Lower lobe of right lung (tissue), 2 donors: Measurements from ENCODE around the gene SDK1. TPM values are rescaled to one million over a fixed set of nuclear protein-coding genes. Genes with fewer than 3 reads are reported as not detected.

Source experiments
- ATAC-seq, 2 donors: fragments of 200-7000 bp; cut with Tn5 transposase; one replicate each; pipeline ENCODE4 v1.9.1; 2020 to 2022; ENCODE audit warnings: mild to moderate bottlenecking in 2 of 2, moderate library complexity in 2 of 2
- DNase-seq: peaks from one replicate; pipeline ENCODE4 v3.0.0-alpha.2; 2020
- H3K27ac ChIP-seq: fragments of 200-600 bp; one replicate; pipeline ENCODE4 v1.8.0; 2022
- H3K27me3 ChIP-seq: fragments of 200-600 bp; one replicate; pipeline ENCODE4 v1.8.0; 2022; ENCODE audit warnings: low read depth
- H3K36me3 ChIP-seq: fragments of 200-600 bp; one replicate; pipeline ENCODE4 v1.8.0; 2022; ENCODE audit warnings: mild to moderate bottlenecking
- H3K4me1 ChIP-seq: fragments of 200-600 bp; one replicate; pipeline ENCODE4 v1.8.0; 2022
- H3K4me3 ChIP-seq: fragments of 200-600 bp; one replicate; pipeline ENCODE4 v1.8.0; 2022; ENCODE audit warnings: mild to moderate bottlenecking
- H3K9me3 ChIP-seq: fragments of 200-600 bp; one replicate; pipeline ENCODE4 v1.8.0; 2022
- CTCF ChIP-seq: fragments of 200-600 bp; IDR thresholded peaks from one replicate; pipeline ENCODE4 v1.8.0; 2022; ENCODE audit warnings: antibody characterized with exemption, mild to moderate bottlenecking
- intact Hi-C: fragments of 100-400 bp; cut with DNase I; formaldehyde crosslinking; loops from one replicate; pipeline ENCODE4 v1.11.0; 2022
- total RNA-seq: library from RNA; stranded (reverse); fragmentation: NEBNext Ultra II Directional; extraction: Animal tissue kit (Norgen Biotek cat#: 25700); gene quantifications from one replicate; pipeline ENCODE4 v1.2.1, GENCODE V29; 2021
- donor health status: DM: no; HTN: yes; CAD: no; lungs with severe emphysema.

Gene SDK1
- total RNA-seq, 1 donor from 2014 or later: 10.0 TPM

- no peaks in the 10 kb centered on the region for H3K9me3 ChIP-seq
- intact Hi-C loops: no loop called here
- TF ChIP-seq CTCF: no peak
- no peak for DNase-seq
- H3K4me3 ChIP-seq: no peak overlapping the region
- H3K36me3 ChIP-seq: no peaks in the 10 kb centered on the region
- no peaks in the 10 kb centered on the region for H3K27me3 ChIP-seq
- ATAC-seq: no peak
- no peak overlapping the region for H3K27ac ChIP-seq
- H3K4me1 ChIP-seq: no peaks in the 10 kb centered on the region
Measured at GRCh38 chr7:4240042-4240441, 939.0 kb downstream of the SDK1 start.

- Histone ChIP-seq H3K4me3 (no peak overlapping the region), H3K4me1 (no peaks in the 10 kb centered on the region), H3K36me3 (no peaks in the 10 kb centered on the region), H3K27ac (no peak overlapping the region), H3K27me3 (no peaks in the 10 kb centered on the region), H3K9me3 (no peaks in the 10 kb centered on the region)
- DNase-seq (no peak), ATAC-seq (no peak)
- no peak for TF ChIP-seq CTCF
- intact Hi-C loops: no loop called here
Measured at GRCh38 chr7:4240520-4241303, 939.7 kb downstream of the SDK1 start.

- H3K9me3 ChIP-seq: no peaks in the 10 kb centered on the region
- no peak for TF ChIP-seq CTCF
Measured at GRCh38 chr7:4241304-4241612, 940.2 kb downstream of the SDK1 start.

GRCh38 chr7:4241791-4242190, 940.7 kb downstream of the SDK1 start:
- Histone ChIP-seq H3K4me3 (no peak overlapping the region), H3K27me3 (no peaks in the 10 kb centered on the region), H3K9me3 (no peaks in the 10 kb centered on the region), H3K4me1 (no peaks in the 10 kb centered on the region), H3K36me3 (no peaks in the 10 kb centered on the region), H3K27ac (no peak overlapping the region)
- TF ChIP-seq CTCF: no peak
- DNase-seq (no peak), ATAC-seq (no peak)
- intact Hi-C loops: no loop called here

More at GRCh38 chr7:4241304-4241612, 940.2 kb downstream of the SDK1 start:
- H3K27ac ChIP-seq: no peak overlapping the region
- H3K27me3 ChIP-seq: no peaks in the 10 kb centered on the region
- H3K4me1 ChIP-seq: no peaks in the 10 kb centered on the region
- no peak overlapping the region for H3K4me3 ChIP-seq
- no peaks in the 10 kb centered on the region for H3K36me3 ChIP-seq
- ATAC-seq: no peak
- DNase-seq: no peak
- intact Hi-C loops: no loop called here

- intact Hi-C loops: no loop called here
- TF ChIP-seq CTCF: no peak
- ATAC-seq (no peak), DNase-seq (no peak)
- no peak overlapping the region for H3K4me3 ChIP-seq
- H3K36me3 ChIP-seq: no peaks in the 10 kb centered on the region
- no peak overlapping the region for H3K27ac ChIP-seq
- H3K9me3 ChIP-seq: no peaks in the 10 kb centered on the region
- H3K27me3 ChIP-seq: no peaks in the 10 kb centered on the region
- H3K4me1 ChIP-seq: no peaks in the 10 kb centered on the region
Measured at GRCh38 chr7:4242706-4243105, 941.7 kb downstream of the SDK1 start.
